PC-3 (cell line): ENCODE measurements around the gene ASPDH. TPM values are rescaled to one million over a fixed set of nuclear protein-coding genes. Genes with fewer than 3 reads are reported as not detected.
A peak's percentile ranks its signal among the peaks of the same experiment; 100 is the strongest.

ENCODE experiments used
- ATAC-seq: fragments of 200-7000 bp; cut with Tn5 transposase; 2 replicates; pipeline ENCODE4 v1.9.1; 2020; ENCODE audit warnings: mild to moderate bottlenecking, moderate library complexity
- BruUV-seq: library from RNA; stranded (reverse); fragments of 400-500 nt; replicated peaks from 2 replicates; lab custom pipeline; 2021; lab: Mats Ljungman, UMichigan
- CTCF ChIA-PET: fragments of 300-600 bp; sonication (Branson Sonifier 250); formaldehyde crosslinking; loops from one replicate; lab custom pipeline; 2022; ENCODE audit warnings: antibody characterized with exemption; lab: Charles Lee
- POLR2A ChIA-PET: fragments of 300-600 bp; sonication (Branson Sonifier 250); formaldehyde crosslinking; loops from one replicate; lab custom pipeline; 2022; ENCODE audit warnings: antibody characterized with exemption; ENCODE audit not compliant: unreplicated experiment; lab: Charles Lee
- DNase-seq: peaks from one replicate; pipeline ENCODE4 v3.0.0-alpha.2; 2015
- H2AFZ ChIP-seq: fragments of 300-600 bp; sonication (generic); 2 replicates; pipeline ENCODE4 v1.6.0; 2016; ENCODE audit warnings: antibody characterized with exemption, low read length
- H3F3A ChIP-seq: fragments of 300-600 bp; sonication (generic); one replicate; pipeline ENCODE4 v1.6.0; 2017; ENCODE audit warnings: antibody characterized with exemption, low read length, control low read depth, mild to moderate bottlenecking; ENCODE audit not compliant: unreplicated experiment
- H3K27ac ChIP-seq: fragments of 300-600 bp; sonication (generic); 2 replicates; pipeline ENCODE4 v1.5.1; 2016; ENCODE audit warnings: mild to moderate bottlenecking, low read length
- H3K27me3 ChIP-seq: fragments of 300-600 bp; sonication (generic); 2 replicates; pipeline ENCODE4 v1.6.1; 2016; ENCODE audit warnings: low read length, mixed read lengths
- H3K36me3 ChIP-seq: fragments of 300-600 bp; sonication (generic); 2 replicates; pipeline ENCODE4 v1.6.1; 2016; ENCODE audit warnings: low read depth, mixed run types, low read length, mixed read lengths
- H3K4me1 ChIP-seq: fragments of 300-600 bp; sonication (generic); 2 replicates; pipeline ENCODE4 v1.5.1; 2016; ENCODE audit warnings: low read length; ENCODE audit not compliant: insufficient read depth
- H3K4me2 ChIP-seq: fragments of 300-600 bp; sonication (generic); 2 replicates; pipeline ENCODE4 v1.6.0; 2016; ENCODE audit warnings: low read length
- H3K4me3 ChIP-seq: fragments of 300-600 bp; sonication (generic); 2 replicates; pipeline ENCODE4 v1.5.1; 2016; ENCODE audit warnings: mild to moderate bottlenecking, low read length, mixed read lengths
- H3K79me2 ChIP-seq: fragments of 300-600 bp; sonication (generic); 2 replicates; pipeline ENCODE4 v1.6.1; 2017; ENCODE audit warnings: low read length, mixed read lengths
- H3K9ac ChIP-seq: fragments of 300-600 bp; sonication (generic); 2 replicates; pipeline ENCODE4 v1.6.0; 2016; ENCODE audit warnings: mild to moderate bottlenecking, low read length
- H3K9me2 ChIP-seq: fragments of 300-600 bp; sonication (generic); replicated peaks from 2 replicates; pipeline ENCODE4 v1.6.1; 2016; ENCODE audit warnings: mixed run types, low read length, mixed read lengths
- H3K9me3 ChIP-seq: fragments of 300-600 bp; sonication (generic); 2 replicates; pipeline ENCODE4 v1.6.1; 2016; ENCODE audit warnings: low read length, mixed read lengths
- H4K20me1 ChIP-seq: fragments of 300-600 bp; sonication (generic); 2 replicates; pipeline ENCODE4 v1.6.1; 2016; ENCODE audit warnings: low read length, mixed read lengths
- CTCF ChIP-seq: fragments of 300-600 bp; sonication (generic); conservative IDR thresholded peaks from 2 replicates; pipeline ENCODE4 v1.5.1; 2017; ENCODE audit warnings: antibody characterized with exemption, low read depth, mild to moderate bottlenecking, low read length
- EZH2 ChIP-seq: fragments of 300-600 bp; sonication (generic); IDR thresholded peaks from one replicate; pipeline ENCODE4 v1.6.1; 2017; ENCODE audit warnings: antibody characterized with exemption, mild to moderate bottlenecking, low read length; ENCODE audit not compliant: unreplicated experiment
- EZH2phosphoT487 ChIP-seq: fragments of 300-600 bp; sonication (generic); IDR thresholded peaks from 2 replicates; pipeline ENCODE4 v1.6.1; 2018; ENCODE audit warnings: mild to moderate bottlenecking, antibody characterized with exemption, low read length, borderline replicate concordance
- intact Hi-C: fragments of 100-400 bp; cut with micrococcal nuclease; formaldehyde crosslinking; loops from 2 replicates; pipeline ENCODE4 v1.9.0; 2023
- total RNA-seq: library from RNA; depleted of rRNA; stranded (reverse); fragments of >200 nt; gene quantifications from 2 replicates; pipeline ENCODE4 v1.2.3, GENCODE V29; 2014

The ASPDH gene
- total RNA-seq, 1 experiment from 2014 or later: not detected

- Histone ChIP-seq H2AFZ (no peak overlapping the region), H3K9ac (no peak overlapping the region), H3K4me3 (no peak overlapping the region), H3K9me2 (no peaks in the 10 kb centered on the region), H3K4me2 (no peak overlapping the region), H3F3A (no peaks in the 10 kb centered on the region), H3K27me3 (no peaks in the 10 kb centered on the region), H4K20me1 (no peaks in the 10 kb centered on the region), H3K27ac (no peak overlapping the region), H3K36me3 (peaks cover 40% of the 10 kb centered on the region), H3K9me3 (peaks cover 9% of the 10 kb centered on the region), H3K4me1 (no peaks in the 10 kb centered on the region), H3K79me2 (no peaks in the 10 kb centered on the region)
- BruUV-seq: no TSS peak
- peak; percentile 83 for DNase-seq
- TF ChIP-seq EZH2 (no peak), CTCF (peak; percentile 98), EZH2phosphoT487 (no peak)
- ChIA-PET POLR2A (interaction anchor here (0.6 to 0.7 kb wide), 2 partner anchors 10 to 214 kb away, joined by 5 to 18 read pairs; no protein-coding TSS in a partner anchor), CTCF (interaction anchor here (0.6 kb wide), 1 partner anchor 308 kb away, joined by 3 read pairs; no protein-coding TSS in a partner anchor)
- intact Hi-C loops: no loop called here
- peak; percentile 41; the same call in 1 of the 2 replicates for ATAC-seq
Observed at GRCh38 chr19:50486823-50487515, 26.7 kb downstream of the ASPDH start.

GRCh38 chr19:50485284-50485955 is 28.3 kb downstream of the ASPDH start:
- CTCF ChIA-PET: no interaction called here
- POLR2A ChIA-PET: no interaction called here
- no peak overlapping the region for H3K4me2 ChIP-seq
- no TSS peak for BruUV-seq
- H3F3A ChIP-seq: no peaks in the 10 kb centered on the region
- H4K20me1 ChIP-seq: no peaks in the 10 kb centered on the region
- H3K4me3 ChIP-seq: no peak overlapping the region
- H3K4me1 ChIP-seq: no peaks in the 10 kb centered on the region
- ATAC-seq: no peak
- no peak for TF ChIP-seq EZH2
- TF ChIP-seq CTCF: no peak
- TF ChIP-seq EZH2phosphoT487: no peak
- intact Hi-C loops: no loop called here
- H2AFZ ChIP-seq: no peak overlapping the region
- H3K9me2 ChIP-seq: no peaks in the 10 kb centered on the region
- no peaks in the 10 kb centered on the region for H3K27me3 ChIP-seq
- no peaks in the 10 kb centered on the region for H3K79me2 ChIP-seq
- DNase-seq: no peak
- no peak overlapping the region for H3K27ac ChIP-seq
- peaks cover 9% of the 10 kb centered on the region for H3K9me3 ChIP-seq
- H3K36me3 ChIP-seq: peaks cover 50% of the 10 kb centered on the region
- no peak overlapping the region for H3K9ac ChIP-seq
